K562 (cell line): ENCODE measurements around the gene VEGFA. TPM values are rescaled to one million over a fixed set of nuclear protein-coding genes. Genes with fewer than 3 reads are reported as not detected.

ENCODE experiments used
- C11orf30 ChIP-seq: fragments of 450-650 bp; IDR thresholded peaks from 2 replicates; pipeline ENCODE4 v1.6.1; 2016; ENCODE audit warnings: low read depth, mild to moderate bottlenecking
- CEBPG ChIP-seq, 3 experiments: fragments of 200-800 bp in 1 of 3; sonication (Bioruptor generic) in 1 of 3; sonication (generic) in 1 of 3; formaldehyde crosslinking in 1 of 3; IDR thresholded peaks in 2 of 3; conservative IDR thresholded peaks in 1 of 3; 2 replicates each; pipeline versions ENCODE4 v1.6.1 to v1.8.0; 2016 to 2022; ENCODE audit warnings: missing compliant biosample characterization in 2 of 3, missing genetic modification characterization in 2 of 3, mild to moderate bottlenecking in 1 of 3, missing genetic modification reagents in 1 of 3
- CHD4 ChIP-seq: fragments of 200-600 bp; sonication (generic); IDR thresholded peaks from 3 replicates; pipeline ENCODE4 v1.6.1; 2012; ENCODE audit warnings: low read depth, mild to moderate bottlenecking, mixed read lengths, low read length, inconsistent platforms; ENCODE audit not compliant: insufficient read depth, insufficient replicate concordance, poor library complexity, severe bottlenecking
- E4F1 ChIP-seq: fragments of 250-450 bp; sonication (Bioruptor Pico); IDR thresholded peaks from 2 replicates; pipeline ENCODE4 v1.5.0; 2021; ENCODE audit warnings: mild to moderate bottlenecking, borderline replicate concordance
- ELF4 ChIP-seq: fragments of 450-650 bp; formaldehyde crosslinking; IDR thresholded peaks from 2 replicates; pipeline ENCODE4 v1.4.0; 2022; ENCODE audit warnings: missing genetic modification characterization
- ELK3 ChIP-seq: fragments of 450-650 bp; formaldehyde crosslinking; IDR thresholded peaks from 2 replicates; pipeline ENCODE4 v1.4.0; 2020; ENCODE audit warnings: mild to moderate bottlenecking
- ETV6 ChIP-seq, 3 experiments: fragments of 150-350 bp in 1 of 3; sonication (generic) in 1 of 3; formaldehyde crosslinking in 1 of 3; IDR thresholded peaks; 2 replicates each; pipeline versions ENCODE4 v1.6.1 to v1.8.0; 2014 to 2022; ENCODE audit warnings: borderline replicate concordance in 2 of 3, low read depth in 2 of 3, antibody characterized with exemption in 1 of 3, low read length in 1 of 3, mild to moderate bottlenecking in 1 of 3, missing genetic modification reagents in 1 of 3
- GTF2A2 ChIP-seq: IDR thresholded peaks from 2 replicates; pipeline ENCODE4 v1.6.1; 2016; ENCODE audit warnings: mild to moderate bottlenecking, missing genetic modification characterization, missing compliant biosample characterization
- HDAC3 ChIP-seq: fragments of 450-650 bp; IDR thresholded peaks from 2 replicates; pipeline ENCODE4 v1.6.1; 2018; ENCODE audit warnings: borderline replicate concordance, mild to moderate bottlenecking, moderate library complexity; ENCODE audit not compliant: partially characterized antibody
- HDAC6 ChIP-seq: IDR thresholded peaks from 2 replicates; pipeline ENCODE4 v1.6.1; 2012; ENCODE audit warnings: low read depth, mild to moderate bottlenecking, control low read depth, inconsistent platforms, low read length, moderate library complexity
- PHF21A ChIP-seq: fragments of 450-650 bp; IDR thresholded peaks from 2 replicates; pipeline ENCODE4 v1.6.1; 2017; ENCODE audit warnings: low read depth, borderline replicate concordance
- PTBP1 ChIP-seq: fragments of 200-400 bp; formaldehyde crosslinking; IDR thresholded peaks from 2 replicates; pipeline ENCODE4 v1.6.1; 2017; ENCODE audit warnings: low read depth, low read length
- RBM14 ChIP-seq: fragments of 200-400 bp; formaldehyde crosslinking; IDR thresholded peaks from 2 replicates; pipeline ENCODE4 v1.6.1; 2018; ENCODE audit warnings: low read depth, mild to moderate bottlenecking, low read length, moderate library complexity, borderline replicate concordance; ENCODE audit not compliant: insufficient read depth
- SMARCB1 ChIP-seq: IDR thresholded peaks from 2 replicates; pipeline ENCODE4 v1.6.1; 2011; ENCODE audit warnings: improper control_type of control experiment, low read depth; ENCODE audit not compliant: insufficient read length
- SREBF1 ChIP-seq: fragments of 150-350 bp; IDR thresholded peaks from 2 replicates; pipeline ENCODE4 v1.6.1; 2014; ENCODE audit warnings: antibody characterized with exemption, low read depth, low read length, borderline replicate concordance
- TFAM ChIP-seq: fragments of 250-450 bp; sonication (Bioruptor Pico); conservative IDR thresholded peaks from 2 replicates; pipeline ENCODE4 v1.5.0; 2021; ENCODE audit warnings: mild to moderate bottlenecking, moderate library complexity
- THRAP3 ChIP-seq: fragments of 450-650 bp; IDR thresholded peaks from 2 replicates; pipeline ENCODE4 v1.6.1; 2016; ENCODE audit warnings: mild to moderate bottlenecking, inconsistent platforms, borderline replicate concordance
- ZBTB7A ChIP-seq: IDR thresholded peaks from 2 replicates; pipeline ENCODE4 v1.6.1; 2011; ENCODE audit warnings: low read depth, mild to moderate bottlenecking, low read length, moderate library complexity, borderline replicate concordance; ENCODE audit not compliant: control insufficient read depth
- ZNF436 ChIP-seq: fragments of 250-450, 450-650 bp; sonication (Bioruptor Pico); formaldehyde crosslinking; IDR thresholded peaks from 2 replicates; pipeline ENCODE4 v1.7.0; 2020; ENCODE audit warnings: mild to moderate bottlenecking
- ZNF449 ChIP-seq: fragments of 250-450 bp; sonication (Bioruptor Pico); IDR thresholded peaks from 2 replicates; pipeline ENCODE4 v1.8.0; 2022; ENCODE audit warnings: moderate library complexity, mild to moderate bottlenecking, inconsistent platforms
- ZSCAN29 ChIP-seq: fragments of 450-650 bp; IDR thresholded peaks from 2 replicates; pipeline ENCODE4 v1.6.1; 2017
- polyA plus RNA-seq, 8 experiments: library from polyadenylated mRNA; depleted of rRNA in 4 of 8; stranded (reverse) in 5 of 8; unstranded in 3 of 8; fragments of >200 nt; fragmentation: Nextera tagmentation in 2 of 8; fragmentation: Illumina TruSeq in 1 of 8; extraction: Ambion mirVana in 2 of 8; extraction: Trizol in 1 of 8; gene quantifications; 2 replicates each; pipeline versions ENCODE4 v1.2.1 to v1.2.3, GENCODE V29; 2011 to 2014; ENCODE audit warnings: inconsistent platforms in 1 of 8, missing spikeins in 1 of 8
- total RNA-seq, 7 experiments: library from RNA; depleted of rRNA in 6 of 7; stranded (reverse); fragments of >200 nt in 6 of 7; fragmentation: Illumina TruSeq in 2 of 7; extraction: Trizol in 2 of 7; gene quantifications; 2 replicates each; pipeline versions ENCODE4 v1.2.1 to v1.2.3, GENCODE V29; 2011 to 2021; ENCODE audit warnings: low replicate concordance in 1 of 7

The VEGFA gene
- total and polyA plus RNA-seq, 9 of the 15 experiments (the other 6 are each of a cell fraction or from before 2014, with no cell fraction given) = 14.0 to 271 (median 124) TPM

GRCh38 chr6:43798688-43799444 lies 28.9 kb downstream of the VEGFA start (continued):
- TF ChIP-seq RBM14 = no peak
- TF ChIP-seq C11orf30 = peak; percentile 78
- TF ChIP-seq ELF4 (CRISPR knock-in tag) = peak; percentile 76; the same call in 1 of the 2 replicates
- TF ChIP-seq ZNF436 (CRISPR knock-in tag) = no peak
- TF ChIP-seq ZSCAN29 = no peak
- no peak for TF ChIP-seq GTF2A2
- no peak for TF ChIP-seq SMARCB1
- TF ChIP-seq THRAP3 = no peak
- TF ChIP-seq PHF21A = peak; percentile 44; the same call in 1 of the 2 replicates
- TF ChIP-seq E4F1 (CRISPR knock-in tag) = no peak
- TF ChIP-seq ELK3 (CRISPR knock-in tag) = no peak
- TF ChIP-seq SREBF1 = no peak
- TF ChIP-seq CHD4 = no peak
- TF ChIP-seq HDAC6 = no peak
- no peak for TF ChIP-seq ZNF449 (CRISPR knock-in tag)
- no peak for TF ChIP-seq TFAM
- no peak for TF ChIP-seq ZBTB7A
- no peak for TF ChIP-seq HDAC3
- TF ChIP-seq CEBPG (CRISPR knock-in tag; IDR thresholded peaks at IDR 0.05) = no peak
- no peak for TF ChIP-seq CEBPG (tag; conservative IDR thresholded peaks at IDR 0.05 in 1 of 2, IDR thresholded peaks at IDR 0.05 in 1 of 2)
- TF ChIP-seq ETV6 (IDR thresholded peaks at IDR 0.05; ENCODE audit: borderline replicate concordance in 1 of 2, low read depth in 2 of 2, low read length in 1 of 2) = no peak
- no peak for TF ChIP-seq ETV6 (CRISPR knock-in tag; IDR thresholded peaks at IDR 0.05; ENCODE audit: borderline replicate concordance)
- TF ChIP-seq PTBP1 = no peak
